Skin epidermis (tissue), 12 donors: ENCODE data around the gene PSMA7.

ENCODE experiments used
- H3K27ac ChIP-seq, 21 experiments: fragments of 200-600 bp; sonication (generic) in 11 of 21; one replicate each; pipeline ENCODE4 v1.5.0; 2020; ENCODE audit warnings: mild to moderate bottlenecking in 3 of 21, inconsistent platforms in 2 of 21, moderate library complexity in 2 of 21
- H3K4me3 ChIP-seq, 7 experiments: fragments of 200-600 bp; sonication (generic) in 2 of 7; one replicate each; pipeline ENCODE4 v1.5.0; 2020; ENCODE audit warnings: inconsistent platforms in 2 of 7, mild to moderate bottlenecking in 2 of 7, moderate library complexity in 1 of 7

The PSMA7 gene

DNA sequence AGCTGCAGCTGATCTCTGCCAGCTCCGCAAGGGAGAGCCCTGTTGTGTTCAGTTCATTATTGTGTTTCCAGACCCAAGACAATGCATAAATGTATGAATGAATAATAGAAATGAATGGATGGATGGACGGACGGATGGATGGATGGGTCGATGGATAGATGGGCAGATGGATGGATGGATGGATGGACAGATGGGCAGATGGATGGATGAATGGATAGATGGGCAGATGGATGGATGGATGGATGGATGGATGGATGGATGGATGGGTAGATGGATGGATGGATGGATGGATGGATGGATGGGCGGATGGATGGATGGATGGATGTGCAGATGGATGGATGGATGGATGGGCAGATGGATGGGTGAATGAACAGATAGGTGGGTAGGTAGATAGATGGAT lies 37.6 kb downstream of the PSMA7 start:
- Histone ChIP-seq H3K27ac (no peak overlapping the region), H3K4me3 (no peak overlapping the region)

DNA sequence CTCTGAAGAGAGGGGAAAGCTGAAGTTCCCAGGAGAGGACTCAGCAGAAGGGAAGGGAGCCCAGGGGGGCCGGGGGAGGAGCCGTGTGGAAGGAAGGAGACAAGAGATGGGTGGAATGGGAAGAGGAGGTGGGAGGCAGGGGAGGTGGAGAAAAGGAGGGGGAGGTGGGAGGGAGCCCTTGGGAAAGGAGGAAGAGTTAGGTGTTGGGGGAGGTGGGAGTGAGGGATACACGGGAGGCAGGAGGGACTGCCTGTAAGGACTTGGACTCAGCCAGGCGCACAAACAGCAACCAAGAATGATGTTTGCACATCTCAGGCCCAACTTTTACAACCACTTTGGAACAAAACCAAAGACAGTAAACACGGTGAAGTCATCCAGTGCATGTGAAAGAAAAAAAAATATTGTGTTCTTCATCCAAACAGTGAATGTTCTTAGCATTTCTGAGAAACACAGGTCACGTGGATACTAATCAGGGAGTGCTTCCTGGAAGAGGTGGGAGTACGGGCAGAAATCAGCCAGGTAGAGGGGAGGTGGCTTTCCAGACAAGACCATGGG lies 38.3 kb downstream of the PSMA7 start:
- Histone ChIP-seq H3K4me3 (no peak overlapping the region), H3K27ac (no peak overlapping the region)

DNA sequence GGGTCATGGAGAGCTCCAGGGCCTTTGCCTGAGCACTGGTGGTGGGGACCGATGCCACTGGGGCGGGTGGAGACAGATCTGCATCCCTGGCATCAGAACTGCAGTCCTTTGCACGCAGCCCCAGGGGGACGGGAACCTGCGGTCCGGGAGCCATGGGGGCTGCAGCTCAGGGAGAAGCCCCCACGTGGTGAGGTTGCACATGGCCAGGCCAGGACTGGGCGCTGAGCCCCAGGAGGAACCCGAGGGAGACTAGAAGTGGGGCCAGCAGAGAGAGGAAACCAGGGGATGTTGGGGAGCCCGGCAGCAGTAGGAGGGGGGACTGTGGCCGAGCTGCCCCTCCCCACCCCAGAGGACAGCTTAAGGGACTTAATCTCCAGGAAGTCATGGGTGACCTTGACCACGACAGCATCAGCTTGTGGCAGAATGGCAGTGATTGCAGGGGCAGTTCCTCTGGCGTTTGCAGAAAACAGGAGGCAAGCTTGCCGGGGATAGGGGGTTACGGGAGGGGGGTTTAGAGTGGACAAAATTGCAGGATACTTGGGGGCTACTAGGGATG lies 38.9 kb downstream of the PSMA7 start:
- H3K4me3 ChIP-seq, result no peak overlapping the region
- H3K27ac ChIP-seq, result no peak overlapping the region

DNA sequence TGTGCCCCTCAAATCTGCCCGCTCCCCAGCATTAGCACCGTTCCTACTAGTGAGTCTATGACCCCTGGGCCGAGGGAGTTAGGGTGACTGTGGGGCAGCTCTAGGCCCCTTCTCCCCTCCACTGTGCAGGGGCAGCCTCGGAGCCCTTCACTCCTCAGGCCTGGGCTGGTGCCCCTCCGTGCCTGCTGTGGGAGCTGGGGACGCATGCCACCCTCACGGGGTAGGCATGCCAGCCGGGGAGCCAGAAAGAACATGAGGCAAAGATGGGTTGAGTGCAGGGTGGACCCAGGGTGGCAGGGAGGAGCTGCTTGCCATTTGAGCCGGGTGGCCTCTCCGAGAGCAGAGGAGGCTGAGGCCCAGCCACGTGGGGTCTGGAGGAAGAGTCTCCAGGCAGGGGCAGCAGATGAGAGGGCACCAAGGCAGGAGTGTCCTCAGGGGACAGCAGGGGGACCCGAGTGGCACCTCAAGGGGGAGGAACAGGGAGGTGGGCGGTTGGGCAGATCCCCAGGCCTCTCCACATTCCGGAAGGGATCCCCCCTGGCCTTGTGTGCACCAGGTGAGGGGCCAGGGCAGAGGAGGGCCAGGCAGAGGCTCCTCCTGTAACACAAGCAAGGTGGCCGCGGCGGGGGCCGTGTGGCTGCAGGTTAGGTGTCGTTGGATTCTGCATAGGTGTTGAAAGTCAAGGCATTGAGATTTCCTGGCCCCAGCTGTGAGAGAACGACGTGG lies 39.5 kb downstream of the PSMA7 start:
- Histone ChIP-seq H3K4me3 (no peak overlapping the region), H3K27ac (no peak overlapping the region)

DNA sequence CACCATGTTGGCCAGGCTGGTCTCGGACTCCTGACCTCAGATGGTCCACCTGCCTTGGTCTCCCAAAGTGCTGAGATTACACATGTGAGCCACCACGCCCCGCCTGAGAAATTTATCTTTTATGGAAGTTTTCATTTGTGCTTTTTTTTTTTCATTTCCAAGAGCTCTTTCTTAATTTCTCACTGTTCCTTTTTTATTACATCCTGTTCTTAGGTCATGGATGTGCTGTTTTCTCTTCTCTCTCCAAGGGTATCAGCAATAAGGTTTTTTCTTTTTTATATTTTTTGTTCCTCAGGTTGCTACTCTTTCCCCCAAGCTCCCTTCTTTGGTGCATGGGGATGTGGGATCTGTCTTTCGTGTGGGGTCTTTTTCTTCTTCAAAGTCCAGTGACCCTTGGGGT lies 42.1 kb downstream of the PSMA7 start:
- no peak overlapping the region for H3K4me3 ChIP-seq
- no peak overlapping the region for H3K27ac ChIP-seq

DNA sequence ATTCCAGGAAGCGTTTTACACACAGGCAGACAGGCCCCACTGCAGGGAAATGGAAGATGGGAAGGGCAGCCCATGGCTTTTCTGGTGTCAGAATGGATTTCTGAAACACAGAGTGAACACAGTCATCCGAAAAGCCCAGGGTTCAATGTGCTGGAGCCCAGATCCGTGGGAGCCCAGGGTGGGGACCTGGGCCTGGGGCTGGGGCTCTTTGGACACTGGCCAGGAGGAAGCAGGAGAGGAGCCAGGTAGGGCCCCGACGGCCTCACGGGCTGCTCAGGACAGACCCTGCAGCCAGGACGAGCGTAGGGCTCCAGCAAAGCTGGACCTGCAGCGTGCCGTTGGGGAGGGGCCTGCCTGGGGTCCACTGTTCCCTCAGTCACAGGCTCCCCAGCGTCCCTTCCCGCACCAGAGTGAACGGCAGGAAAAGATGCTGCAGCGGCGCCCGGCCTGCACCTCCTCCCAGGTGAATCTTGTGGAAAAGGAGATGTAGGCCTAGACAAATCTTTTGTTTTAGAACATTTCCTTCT lies 45.2 kb downstream of the PSMA7 start:
- Histone ChIP-seq H3K27ac (no peak overlapping the region), H3K4me3 (no peak overlapping the region)

DNA sequence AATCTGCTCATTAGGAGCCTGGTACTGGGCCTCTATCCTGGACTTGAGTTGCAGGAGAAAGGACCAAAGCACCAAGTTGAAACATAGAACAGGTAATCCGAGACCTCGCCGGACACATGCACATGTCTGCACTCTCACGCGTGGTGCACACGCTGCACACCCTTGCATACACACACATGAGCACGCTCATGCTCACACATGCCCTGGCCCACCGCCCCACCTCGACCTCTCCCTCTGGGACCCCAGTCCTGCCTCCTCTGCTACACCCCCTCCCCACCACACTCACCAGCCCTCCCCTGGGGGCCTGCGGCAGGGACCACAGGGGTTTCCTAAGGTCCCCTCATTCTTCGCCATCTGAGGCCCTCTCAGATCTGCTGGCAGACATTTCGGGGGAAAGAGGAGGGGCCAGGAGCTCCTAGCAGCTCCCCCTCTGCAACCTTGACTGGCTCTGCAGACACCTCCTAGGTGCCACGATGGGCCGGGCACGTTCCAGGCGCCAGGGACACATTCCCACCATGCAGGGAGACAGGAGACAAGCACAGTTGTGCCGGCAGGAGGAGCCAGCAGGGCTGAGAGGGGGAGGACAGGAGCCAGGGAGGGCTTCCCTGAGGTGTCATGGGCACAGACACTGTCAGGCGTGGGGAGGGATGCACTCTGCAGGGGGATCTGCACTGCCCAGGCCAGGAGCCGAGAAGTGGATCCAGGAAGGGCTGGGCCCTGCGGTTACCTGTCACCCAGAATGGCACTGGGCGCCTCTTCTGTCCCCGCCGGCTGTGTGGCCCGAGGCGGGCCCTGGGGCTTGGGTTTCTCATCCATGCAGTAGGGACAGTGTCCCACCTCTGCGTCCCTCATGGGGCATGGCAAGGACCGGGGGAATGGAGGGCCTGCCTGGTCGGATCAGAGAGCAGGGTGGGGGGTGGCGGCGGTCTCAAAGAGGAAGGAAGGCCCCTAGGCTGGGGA lies 46.5 kb downstream of the PSMA7 start:
- no peak overlapping the region for H3K4me3 ChIP-seq
- no peak overlapping the region for H3K27ac ChIP-seq

DNA sequence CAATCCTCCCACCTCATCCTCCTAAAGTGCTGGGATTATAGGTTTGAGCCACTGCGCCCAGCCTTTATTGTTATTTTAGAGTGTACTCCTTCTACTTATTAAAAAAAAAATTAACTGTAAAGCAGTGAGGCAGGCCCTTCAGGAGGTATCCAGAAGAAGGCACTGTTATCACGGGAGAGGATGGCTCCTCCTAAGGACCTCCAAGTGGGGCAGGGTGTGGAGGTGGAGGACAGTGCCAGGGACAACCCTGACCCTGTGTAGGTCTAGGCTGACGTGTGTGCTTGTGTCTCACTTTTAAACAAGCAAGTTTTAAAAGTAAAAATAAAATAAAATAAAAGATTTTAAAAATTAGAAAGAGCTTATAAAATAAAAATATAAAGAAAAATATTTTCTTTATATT lies 53.8 kb downstream of the PSMA7 start:
- H3K27ac ChIP-seq, result no peak overlapping the region
- no peak overlapping the region for H3K4me3 ChIP-seq

DNA sequence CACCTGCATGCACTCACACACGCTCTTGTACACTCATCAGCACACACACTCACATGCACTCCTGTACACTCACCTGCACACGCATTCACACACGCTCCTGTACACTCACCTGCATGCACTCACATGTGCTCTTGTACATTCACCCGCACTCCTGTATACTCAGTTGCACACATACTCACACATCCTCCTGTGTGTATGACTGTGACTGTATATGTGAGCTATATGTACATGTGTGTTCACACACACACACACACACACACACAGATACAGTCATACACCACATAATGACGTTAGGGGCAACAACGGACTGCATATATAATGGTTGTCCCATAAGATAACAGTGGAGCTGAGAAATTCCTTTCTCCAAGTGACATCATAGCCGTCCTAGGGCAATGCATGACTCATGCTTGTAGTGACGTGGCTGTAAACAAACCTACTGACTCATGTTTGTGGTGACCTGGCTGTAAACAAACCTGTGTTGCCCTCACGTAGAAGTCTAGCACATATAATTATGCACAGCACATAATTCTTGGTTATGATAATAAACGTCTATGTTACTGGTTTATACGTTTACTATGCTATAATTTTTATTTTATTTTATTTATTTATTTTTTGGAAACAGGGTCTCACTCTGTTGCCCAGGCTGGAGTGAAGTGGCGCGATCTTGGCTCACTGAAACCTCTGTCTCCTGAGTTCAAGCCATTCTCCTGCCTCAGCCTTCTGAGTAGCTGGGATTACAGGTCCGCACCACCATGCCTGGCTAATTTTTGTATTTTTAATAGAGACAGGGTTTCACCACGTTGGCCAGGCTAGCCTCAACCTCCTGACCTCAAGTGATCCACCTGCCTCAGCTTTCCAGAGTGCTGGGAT lies 54.7 kb downstream of the PSMA7 start:
- Histone ChIP-seq H3K27ac (no peak overlapping the region), H3K4me3 (no peak overlapping the region)

DNA sequence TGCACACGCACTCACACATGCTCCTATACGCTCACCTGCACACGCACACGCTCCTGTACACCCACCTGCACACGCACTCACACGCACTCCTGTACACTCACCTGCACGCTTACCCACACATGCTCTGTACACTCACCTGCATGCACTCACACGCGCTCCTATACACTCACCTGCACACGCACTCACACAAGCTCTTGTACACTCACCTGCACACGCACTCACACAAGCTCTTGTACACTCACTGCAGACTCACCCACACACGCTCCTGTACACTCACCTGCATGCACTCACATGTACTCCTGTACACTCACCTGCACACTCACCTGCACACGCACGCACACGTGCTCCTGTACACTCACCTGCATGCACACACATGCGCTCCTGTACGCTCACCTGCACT lies 55.6 kb downstream of the PSMA7 start:
- Histone ChIP-seq H3K4me3 (no peak overlapping the region), H3K27ac (no peak overlapping the region)

DNA sequence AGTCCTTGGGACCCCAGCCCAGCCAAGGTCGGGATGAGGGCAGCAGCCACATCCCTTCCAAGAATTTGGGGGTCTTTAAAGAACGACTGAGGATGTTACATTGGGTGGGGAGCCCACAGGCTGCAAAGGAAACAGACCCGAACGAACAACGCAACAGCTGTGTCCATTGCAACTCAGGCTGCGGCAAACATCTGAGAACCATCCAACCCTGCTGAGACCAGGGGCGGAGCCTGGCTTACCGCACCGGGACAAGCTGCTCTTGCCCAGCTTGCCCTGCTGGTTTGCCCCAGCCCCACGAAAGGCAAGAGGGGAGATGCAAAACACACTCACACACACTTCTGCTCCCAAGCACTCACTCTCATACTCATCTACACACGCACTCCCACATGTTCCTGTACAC lies 56.0 kb downstream of the PSMA7 start:
- Histone ChIP-seq H3K4me3 (no peak overlapping the region), H3K27ac (no peak overlapping the region)
